ENCODE data around the gene NRL. TPM values are rescaled to one million over a fixed set of nuclear protein-coding genes. Genes with fewer than 3 reads are reported as not detected.

Gene NRL
- total RNA-seq, 1 experiment from 2014 or later: 1.3 TPM

DNA sequence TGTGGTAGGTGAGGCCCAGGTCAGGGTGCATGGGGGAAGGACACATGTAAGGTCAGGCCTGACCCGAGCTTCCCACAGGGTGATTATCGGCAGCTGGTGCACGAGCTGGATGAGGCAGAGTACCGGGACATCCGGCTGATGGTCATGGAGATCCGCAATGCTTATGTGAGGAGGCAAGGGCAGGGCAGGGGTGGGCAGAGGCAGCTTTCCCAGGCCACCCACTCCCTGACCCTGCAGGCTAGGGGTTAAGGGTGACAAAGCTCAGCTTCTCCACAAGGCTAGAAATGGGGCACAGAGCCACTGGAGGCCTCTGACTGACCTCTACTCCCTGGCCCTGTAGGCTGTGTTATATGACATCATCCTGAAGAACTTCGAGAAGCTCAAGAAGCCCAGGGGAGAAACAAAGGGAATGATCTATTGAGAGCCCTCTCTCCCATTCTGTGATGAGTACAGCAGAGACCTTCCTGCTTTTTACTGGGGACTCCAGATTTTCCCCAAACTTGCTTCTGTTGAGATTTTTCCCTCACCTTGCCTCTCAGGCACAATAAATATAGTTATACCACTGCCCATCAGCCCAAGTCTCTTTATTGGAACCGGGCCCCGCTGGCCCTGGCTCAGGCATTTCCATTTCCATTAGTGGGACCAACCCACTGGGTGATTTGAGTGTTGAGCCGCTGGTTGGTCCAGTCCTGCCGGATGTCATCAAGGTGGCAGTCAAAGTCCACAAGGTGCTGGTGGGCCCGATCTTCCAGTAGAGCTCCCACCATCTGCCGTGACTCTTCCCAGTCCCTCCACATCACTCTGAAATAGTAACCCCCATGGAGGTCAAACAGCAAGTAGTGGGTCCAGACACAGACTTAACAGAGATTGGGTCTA, 23.9 kb upstream of the NRL start:
- Mint-ChIP-seq H3K4me1 (peaks cover 31% of the 10 kb centered on the region), H3K4me3 (peak overlapping the region; percentile 95), H3K9me3 (no peaks in the 10 kb centered on the region), H3K27ac (peak overlapping the region; percentile 80), H3K27me3 (ENCODE audit: low read depth) (no peaks in the 10 kb centered on the region), H3K36me3 (peaks cover 33% of the 10 kb centered on the region)
- POLR2A ChIA-PET: interaction anchor here (0.6 to 1.7 kb wide), 4 partner anchors 9 to 495 kb away, joined by 3 to 5 read pairs (median 3); partner anchors contain the start of genes DCAF11, NRL and PCK2
- TF ChIP-seq CBFB (CRISPR knock-in tag; IDR thresholded peaks at IDR 0.05; ENCODE audit: low read depth): no peak
- TF ChIP-seq, protein P1, sequence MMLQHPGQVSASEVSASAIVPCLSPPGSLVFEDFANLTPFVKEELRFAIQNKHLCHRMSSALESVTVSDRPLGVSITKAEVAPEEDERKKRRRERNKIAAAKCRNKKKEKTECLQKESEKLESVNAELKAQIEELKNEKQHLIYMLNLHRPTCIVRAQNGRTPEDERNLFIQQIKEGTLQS (CRISPR knock-in tag; conservative IDR thresholded peaks at IDR 0.05): no peak
- TF ChIP-seq STAT6 (CRISPR knock-in tag; conservative IDR thresholded peaks at IDR 0.05; ENCODE audit: low read depth): no peak
- no peak for TF ChIP-seq SMAD4 (CRISPR knock-in tag; IDR thresholded peaks at IDR 0.05)
- ATAC-seq: no peak
- CTCF ChIA-PET: interaction anchor here (0.7 to 4.3 kb wide), 5 partner anchors 17 to 77 kb away, joined by 3 to 31 read pairs (median 5); partner anchors contain the start of genes IRF9 and MDP1
- no peak for DNase-seq (ENCODE audit: low spot score)

- DNase-seq (ENCODE audit: low spot score) (no peak), ATAC-seq (no peak)
- no peaks in the 10 kb centered on the region for H3K9me3 Mint-ChIP-seq
- peaks cover 31% of the 10 kb centered on the region for H3K4me1 Mint-ChIP-seq
- ChIA-PET CTCF (interaction anchor here (1.4 to 4.3 kb wide), 7 partner anchors 9 to 80 kb away, joined by 5 to 31 read pairs (median 20); partner anchors contain the start of genes DCAF11, IRF9, MDP1 and NRL), POLR2A (interaction anchor here (1.0 to 1.7 kb wide), 3 partner anchors 10 to 44 kb away, joined by 3 to 5 read pairs (median 3); partner anchors contain the start of genes DCAF11, NRL and PCK2)
- TF ChIP-seq SMAD3 (CRISPR knock-in tag; IDR thresholded peaks at IDR 0.05; ENCODE audit: borderline replicate concordance): no peak
- no peak for TF ChIP-seq FOXJ3 (CRISPR knock-in tag; IDR thresholded peaks at IDR 0.05; ENCODE audit: borderline replicate concordance)
- TF ChIP-seq, protein P2, sequence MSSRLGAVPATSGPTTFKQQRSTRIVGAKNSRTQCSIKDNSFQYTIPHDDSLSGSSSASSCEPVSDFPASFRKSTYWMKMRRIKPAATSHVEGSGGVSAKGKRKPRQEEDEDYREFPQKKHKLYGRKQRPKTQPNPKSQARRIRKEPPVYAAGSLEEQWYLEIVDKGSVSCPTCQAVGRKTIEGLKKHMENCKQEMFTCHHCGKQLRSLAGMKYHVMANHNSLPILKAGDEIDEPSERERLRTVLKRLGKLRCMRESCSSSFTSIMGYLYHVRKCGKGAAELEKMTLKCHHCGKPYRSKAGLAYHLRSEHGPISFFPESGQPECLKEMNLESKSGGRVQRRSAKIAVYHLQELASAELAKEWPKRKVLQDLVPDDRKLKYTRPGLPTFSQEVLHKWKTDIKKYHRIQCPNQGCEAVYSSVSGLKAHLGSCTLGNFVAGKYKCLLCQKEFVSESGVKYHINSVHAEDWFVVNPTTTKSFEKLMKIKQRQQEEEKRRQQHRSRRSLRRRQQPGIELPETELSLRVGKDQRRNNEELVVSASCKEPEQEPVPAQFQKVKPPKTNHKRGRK (CRISPR knock-in tag; IDR thresholded peaks at IDR 0.05; ENCODE audit: borderline replicate concordance): no peak
- TF ChIP-seq GABPB1 (CRISPR knock-in tag; IDR thresholded peaks at IDR 0.05): peak; percentile 26; the same call in 1 of the 2 replicates
- H3K27me3 Mint-ChIP-seq (ENCODE audit: low read depth): no peaks in the 10 kb centered on the region; the same call in 1 of the 2 replicates
- H3K27ac Mint-ChIP-seq: peak overlapping the region; percentile 80
- H3K4me3 Mint-ChIP-seq: peak overlapping the region; percentile 80
- H3K36me3 Mint-ChIP-seq: peaks cover 26% of the 10 kb centered on the region
These were observed 23.0 kb upstream of the NRL start for GRCh38 chr14:24137529-24138395.

DNA sequence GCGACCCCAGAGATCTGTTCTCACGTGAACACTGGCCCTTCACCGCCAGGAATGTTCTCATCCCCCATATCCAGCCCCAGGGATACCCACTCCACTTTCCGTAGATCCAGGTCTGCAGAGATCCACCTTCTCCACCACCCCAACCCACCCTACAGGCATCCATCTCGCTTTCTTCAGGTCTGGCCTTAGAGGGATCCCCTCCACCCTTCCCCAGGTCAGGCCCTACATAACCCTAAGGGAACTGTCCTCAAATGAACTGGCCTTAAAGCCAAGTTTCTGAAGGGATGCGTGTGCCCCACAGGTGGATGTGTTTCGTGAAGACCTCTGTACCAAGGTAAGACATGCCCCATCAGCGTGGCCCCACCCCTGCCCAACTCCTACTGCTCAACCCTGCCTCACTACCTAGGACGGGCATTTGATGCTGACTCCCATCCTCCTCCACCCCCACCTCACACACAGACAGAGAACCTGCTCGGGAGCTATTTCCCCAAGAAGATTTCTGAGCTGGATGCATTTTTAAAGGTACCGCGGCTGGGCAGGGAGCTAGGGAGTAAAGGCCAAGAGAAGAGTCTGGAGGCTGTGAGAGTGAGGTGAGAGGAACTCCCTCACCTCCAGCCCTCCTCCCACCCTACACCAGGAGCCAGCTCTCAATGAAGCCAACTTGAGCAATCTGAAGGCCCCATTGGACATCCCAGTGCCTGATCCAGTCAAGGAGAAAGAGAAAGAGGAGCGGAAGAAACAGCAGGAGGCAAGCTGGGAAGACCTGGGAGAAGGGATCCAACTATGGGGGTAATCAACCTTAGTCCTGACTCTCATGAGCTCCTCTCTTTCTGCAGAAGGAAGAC, 22.2 kb upstream of the NRL start:
- Mint-ChIP-seq H3K4me3 (peak overlapping the region; percentile 80), H3K4me1 (peaks cover 31% of the 10 kb centered on the region), H3K27me3 (ENCODE audit: low read depth) (no peaks in the 10 kb centered on the region; the same call in 1 of the 2 replicates), H3K9me3 (no peaks in the 10 kb centered on the region), H3K36me3 (peaks cover 26% of the 10 kb centered on the region), H3K27ac (no peak overlapping the region)
- TF ChIP-seq ARID4B (CRISPR knock-in tag; IDR thresholded peaks at IDR 0.05; ENCODE audit: borderline replicate concordance) (0 out of 2 replicates have a peak, but pooled peaks have one; percentile 21), MYBL2 (CRISPR knock-in tag; IDR thresholded peaks at IDR 0.05) (no peak)
- TF ChIP-seq, protein P3, sequence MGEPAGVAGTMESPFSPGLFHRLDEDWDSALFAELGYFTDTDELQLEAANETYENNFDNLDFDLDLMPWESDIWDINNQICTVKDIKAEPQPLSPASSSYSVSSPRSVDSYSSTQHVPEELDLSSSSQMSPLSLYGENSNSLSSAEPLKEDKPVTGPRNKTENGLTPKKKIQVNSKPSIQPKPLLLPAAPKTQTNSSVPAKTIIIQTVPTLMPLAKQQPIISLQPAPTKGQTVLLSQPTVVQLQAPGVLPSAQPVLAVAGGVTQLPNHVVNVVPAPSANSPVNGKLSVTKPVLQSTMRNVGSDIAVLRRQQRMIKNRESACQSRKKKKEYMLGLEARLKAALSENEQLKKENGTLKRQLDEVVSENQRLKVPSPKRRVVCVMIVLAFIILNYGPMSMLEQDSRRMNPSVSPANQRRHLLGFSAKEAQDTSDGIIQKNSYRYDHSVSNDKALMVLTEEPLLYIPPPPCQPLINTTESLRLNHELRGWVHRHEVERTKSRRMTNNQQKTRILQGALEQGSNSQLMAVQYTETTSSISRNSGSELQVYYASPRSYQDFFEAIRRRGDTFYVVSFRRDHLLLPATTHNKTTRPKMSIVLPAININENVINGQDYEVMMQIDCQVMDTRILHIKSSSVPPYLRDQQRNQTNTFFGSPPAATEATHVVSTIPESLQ (CRISPR knock-in tag; IDR thresholded peaks at IDR 0.05): no peak
- ATAC-seq (no peak), DNase-seq (ENCODE audit: low spot score) (no peak)
- ChIA-PET POLR2A (interaction anchor here (0.5 to 1.8 kb wide), 7 partner anchors 9 to 59 kb away, joined by 3 to 15 read pairs (median 5); partner anchors contain the start of genes DCAF11, NRL, PCK2 and TM9SF1), CTCF (interaction anchor here (1.3 to 4.3 kb wide), 8 partner anchors 10 to 295 kb away, joined by 4 to 31 read pairs (median 18); partner anchors contain the start of genes DCAF11, IRF9, MDP1 and NRL)
